ENCODE results near the gene SYNDIG1.

SYNDIG1 gene

GRCh38 chr20:24531631-24532419 is 62.4 kb downstream of the SYNDIG1 start:
- no peaks in the 10 kb centered on the region for H3K9me3 Mint-ChIP-seq
- H3K4me1 Mint-ChIP-seq (ENCODE audit: low read depth): no peaks in the 10 kb centered on the region
- no peak for DNase-seq
- H3K27ac Mint-ChIP-seq: no peak overlapping the region
- H3K4me3 Mint-ChIP-seq: no peak overlapping the region
- no peaks in the 10 kb centered on the region for H3K36me3 Mint-ChIP-seq (ENCODE audit: low read depth)
- no peaks in the 10 kb centered on the region for H3K27me3 Mint-ChIP-seq

GRCh38 chr20:24533449-24533848 is 64.0 kb downstream of the SYNDIG1 start:
- no peaks in the 10 kb centered on the region for H3K36me3 Mint-ChIP-seq (ENCODE audit: low read depth)
- H3K27me3 Mint-ChIP-seq: no peaks in the 10 kb centered on the region
- no peaks in the 10 kb centered on the region for H3K4me1 Mint-ChIP-seq (ENCODE audit: low read depth)
- no peak for DNase-seq
- no peaks in the 10 kb centered on the region for H3K9me3 Mint-ChIP-seq
- H3K27ac Mint-ChIP-seq: no peak overlapping the region
- no peak overlapping the region for H3K4me3 Mint-ChIP-seq

DNA sequence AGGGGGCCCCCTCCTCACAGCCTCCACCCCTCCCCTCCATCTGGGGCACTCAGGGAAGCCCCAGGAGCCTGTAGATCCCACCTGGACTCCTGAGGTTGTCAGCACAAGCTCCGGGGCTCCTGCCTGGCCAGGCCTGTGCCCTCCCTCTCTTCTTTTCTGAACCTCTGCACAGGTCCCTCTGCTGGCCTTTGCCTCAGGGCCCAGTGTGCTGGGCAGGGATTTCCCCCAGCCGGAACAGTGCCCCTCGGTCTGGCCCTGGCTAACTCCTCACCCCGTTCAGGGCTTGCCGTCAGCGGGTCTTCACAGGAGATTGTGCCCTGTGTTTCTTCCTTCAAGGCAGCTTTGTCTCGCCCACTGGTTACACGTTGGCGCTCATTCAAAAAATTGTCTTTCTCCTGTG is 64.9 kb downstream of the SYNDIG1 start:
- no peaks in the 10 kb centered on the region for H3K4me1 Mint-ChIP-seq (ENCODE audit: low read depth)
- no peaks in the 10 kb centered on the region for H3K9me3 Mint-ChIP-seq
- no peaks in the 10 kb centered on the region for H3K36me3 Mint-ChIP-seq (ENCODE audit: low read depth)
- DNase-seq: no peak
- no peak overlapping the region for H3K27ac Mint-ChIP-seq
- no peak overlapping the region for H3K4me3 Mint-ChIP-seq
- no peaks in the 10 kb centered on the region for H3K27me3 Mint-ChIP-seq

DNA sequence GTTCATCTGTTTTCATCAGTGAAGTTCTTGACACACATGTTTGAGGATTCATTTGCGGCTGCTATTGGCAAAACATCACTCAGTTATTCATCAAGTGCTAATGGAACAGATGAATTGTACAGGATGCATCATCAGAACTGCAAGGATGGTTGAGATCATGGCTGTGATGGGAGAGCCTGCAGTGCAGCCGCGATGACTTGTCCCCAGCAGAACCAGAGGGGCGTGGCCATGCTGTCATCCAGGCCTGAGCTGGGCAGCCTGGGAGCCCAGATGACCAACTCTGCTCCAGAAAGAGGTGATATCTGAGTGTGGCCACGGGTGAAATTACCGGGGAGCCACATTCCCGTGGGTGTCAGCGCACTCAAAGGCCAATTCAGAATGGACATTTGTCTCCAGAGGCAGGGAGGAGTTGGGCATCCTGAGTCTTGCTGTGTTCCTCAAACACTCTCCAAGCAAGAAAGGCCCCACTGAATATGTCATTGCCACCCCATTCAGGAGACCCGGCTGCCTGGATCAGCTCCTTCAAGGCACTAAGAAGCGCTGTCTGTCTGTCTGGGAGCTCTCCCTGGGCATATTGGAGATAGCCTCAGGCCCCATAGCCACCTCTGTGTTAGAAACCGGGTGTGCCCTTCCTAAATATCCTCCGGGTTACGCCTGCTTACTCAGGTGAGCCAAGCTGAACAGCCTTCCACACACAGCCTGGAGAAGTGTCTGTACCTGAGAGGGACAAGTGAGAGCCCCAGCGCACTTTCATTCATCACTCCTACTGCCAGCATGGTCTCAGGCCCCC is 66.7 kb downstream of the SYNDIG1 start:
- DNase-seq: no peak
- no peak overlapping the region for H3K4me3 Mint-ChIP-seq
- H3K4me1 Mint-ChIP-seq (ENCODE audit: low read depth): no peaks in the 10 kb centered on the region
- H3K9me3 Mint-ChIP-seq: no peaks in the 10 kb centered on the region
- H3K36me3 Mint-ChIP-seq (ENCODE audit: low read depth): no peaks in the 10 kb centered on the region
- H3K27ac Mint-ChIP-seq: no peak overlapping the region
- H3K27me3 Mint-ChIP-seq: no peaks in the 10 kb centered on the region

DNA sequence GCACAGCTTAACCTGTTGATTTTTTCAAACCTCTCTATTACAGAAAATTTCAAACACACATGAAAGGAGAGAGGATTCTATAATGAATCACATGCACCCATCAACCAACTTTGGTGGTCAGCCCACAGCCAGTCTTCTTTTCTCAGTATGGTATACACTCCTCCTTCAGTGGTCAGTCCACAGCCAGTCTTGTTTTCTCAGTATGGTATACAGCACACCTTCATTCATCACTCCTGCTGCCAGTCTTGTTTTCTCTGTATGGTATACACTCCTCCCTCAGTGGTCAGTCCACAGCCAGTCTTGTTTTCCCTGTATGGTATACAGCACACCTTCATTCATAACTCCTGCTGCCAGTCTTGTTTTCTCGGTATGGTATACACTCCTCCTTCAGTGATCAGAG is 67.8 kb downstream of the SYNDIG1 start:
- no peaks in the 10 kb centered on the region for H3K36me3 Mint-ChIP-seq (ENCODE audit: low read depth)
- H3K27ac Mint-ChIP-seq: no peak overlapping the region
- no peaks in the 10 kb centered on the region for H3K9me3 Mint-ChIP-seq
- H3K4me3 Mint-ChIP-seq: no peak overlapping the region
- DNase-seq: no peak
- H3K27me3 Mint-ChIP-seq: peaks cover 2% of the 10 kb centered on the region
- H3K4me1 Mint-ChIP-seq (ENCODE audit: low read depth): no peaks in the 10 kb centered on the region

GRCh38 chr20:24542721-24543120 is 73.3 kb downstream of the SYNDIG1 start:
- Mint-ChIP-seq H3K36me3 (ENCODE audit: low read depth) (no peaks in the 10 kb centered on the region), H3K4me1 (ENCODE audit: low read depth) (no peaks in the 10 kb centered on the region), H3K9me3 (peaks cover 2% of the 10 kb centered on the region), H3K27me3 (peaks cover 5% of the 10 kb centered on the region), H3K4me3 (no peak overlapping the region), H3K27ac (no peak overlapping the region)
- no peak for DNase-seq

GRCh38 chr20:24543168-24543567 is 73.7 kb downstream of the SYNDIG1 start:
- Mint-ChIP-seq H3K36me3 (ENCODE audit: low read depth) (no peaks in the 10 kb centered on the region), H3K9me3 (peaks cover 2% of the 10 kb centered on the region), H3K4me3 (no peak overlapping the region), H3K27me3 (peaks cover 5% of the 10 kb centered on the region), H3K27ac (no peak overlapping the region), H3K4me1 (ENCODE audit: low read depth) (no peaks in the 10 kb centered on the region)
- no peak for DNase-seq

DNA sequence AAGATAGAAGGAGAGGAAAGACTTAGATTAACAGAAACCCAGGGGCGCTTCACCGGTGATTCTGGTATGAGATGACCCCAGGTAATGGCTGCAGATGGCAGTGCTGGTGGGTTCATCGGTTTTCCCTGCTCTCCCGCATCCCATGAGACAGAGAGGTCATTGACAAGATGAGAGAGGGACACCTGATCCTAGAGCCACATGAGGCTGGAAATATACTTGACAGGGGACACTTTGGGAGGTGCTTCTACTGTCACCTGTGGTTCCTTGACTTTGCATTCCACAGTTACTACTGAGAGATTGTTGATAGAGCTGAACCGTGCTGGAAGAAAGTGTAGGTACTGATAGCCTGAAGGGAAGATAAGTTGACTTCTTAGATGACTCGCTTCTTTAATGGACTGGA is 74.3 kb downstream of the SYNDIG1 start:
- no peaks in the 10 kb centered on the region for H3K36me3 Mint-ChIP-seq (ENCODE audit: low read depth)

GRCh38 chr20:24544371-24544770 is 74.9 kb downstream of the SYNDIG1 start:
- no peak overlapping the region for H3K27ac Mint-ChIP-seq
- H3K27me3 Mint-ChIP-seq: peaks cover 5% of the 10 kb centered on the region
- H3K36me3 Mint-ChIP-seq (ENCODE audit: low read depth): no peaks in the 10 kb centered on the region
- peaks cover 2% of the 10 kb centered on the region for H3K9me3 Mint-ChIP-seq
- no peaks in the 10 kb centered on the region for H3K4me1 Mint-ChIP-seq (ENCODE audit: low read depth)
- no peak for DNase-seq
- H3K4me3 Mint-ChIP-seq: no peak overlapping the region

More for the DNA sequence above, 74.3 kb downstream of the SYNDIG1 start:
- H3K27me3 Mint-ChIP-seq: peaks cover 5% of the 10 kb centered on the region
- no peaks in the 10 kb centered on the region for H3K4me1 Mint-ChIP-seq (ENCODE audit: low read depth)
- H3K4me3 Mint-ChIP-seq: no peak overlapping the region
- no peak for DNase-seq
- H3K27ac Mint-ChIP-seq: no peak overlapping the region
- H3K9me3 Mint-ChIP-seq: peaks cover 2% of the 10 kb centered on the region

GRCh38 chr20:24545168-24545567 is 75.7 kb downstream of the SYNDIG1 start:
- Mint-ChIP-seq H3K27me3 (peaks cover 5% of the 10 kb centered on the region), H3K36me3 (ENCODE audit: low read depth) (no peaks in the 10 kb centered on the region), H3K27ac (no peak overlapping the region), H3K4me3 (no peak overlapping the region), H3K4me1 (ENCODE audit: low read depth) (no peaks in the 10 kb centered on the region), H3K9me3 (peaks cover 2% of the 10 kb centered on the region)
- DNase-seq: no peak

DNA sequence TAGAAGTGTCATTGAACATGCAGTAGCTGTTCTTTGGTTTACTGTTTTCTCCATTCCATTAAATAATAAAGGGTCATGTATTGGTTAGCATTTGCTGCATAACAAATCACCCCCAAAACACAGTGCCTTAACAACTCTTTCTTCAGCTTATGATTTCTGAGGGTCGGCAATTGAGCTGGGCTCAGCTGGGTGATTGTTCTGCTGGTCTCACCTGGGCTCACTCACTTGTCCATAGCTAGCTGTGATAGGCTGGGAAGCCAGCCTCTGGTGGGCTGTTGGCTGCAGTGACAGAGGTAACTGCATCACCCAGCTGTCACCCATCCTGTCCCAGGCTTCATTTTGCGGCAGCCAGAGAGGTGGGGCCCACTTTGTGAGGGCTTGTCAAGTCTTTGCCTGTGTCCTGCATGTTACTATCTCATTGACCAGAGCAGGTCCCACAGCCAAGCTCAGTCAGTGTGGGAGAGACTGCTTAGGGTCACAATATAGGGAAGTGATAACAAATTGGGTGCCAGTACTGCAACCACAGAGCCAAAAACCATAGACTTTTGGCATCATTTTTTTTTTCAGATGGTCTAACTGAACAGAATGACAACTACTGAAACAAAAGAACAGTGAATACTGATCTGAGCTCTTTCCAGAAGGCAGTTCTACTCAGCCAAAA is 76.9 kb downstream of the SYNDIG1 start:
- H3K27me3 Mint-ChIP-seq: peaks cover 5% of the 10 kb centered on the region
- no peak overlapping the region for H3K27ac Mint-ChIP-seq
- H3K4me1 Mint-ChIP-seq (ENCODE audit: low read depth): no peaks in the 10 kb centered on the region
- DNase-seq: no peak
- H3K9me3 Mint-ChIP-seq: peaks cover 2% of the 10 kb centered on the region
- no peaks in the 10 kb centered on the region for H3K36me3 Mint-ChIP-seq (ENCODE audit: low read depth)
- no peak overlapping the region for H3K4me3 Mint-ChIP-seq

DNA sequence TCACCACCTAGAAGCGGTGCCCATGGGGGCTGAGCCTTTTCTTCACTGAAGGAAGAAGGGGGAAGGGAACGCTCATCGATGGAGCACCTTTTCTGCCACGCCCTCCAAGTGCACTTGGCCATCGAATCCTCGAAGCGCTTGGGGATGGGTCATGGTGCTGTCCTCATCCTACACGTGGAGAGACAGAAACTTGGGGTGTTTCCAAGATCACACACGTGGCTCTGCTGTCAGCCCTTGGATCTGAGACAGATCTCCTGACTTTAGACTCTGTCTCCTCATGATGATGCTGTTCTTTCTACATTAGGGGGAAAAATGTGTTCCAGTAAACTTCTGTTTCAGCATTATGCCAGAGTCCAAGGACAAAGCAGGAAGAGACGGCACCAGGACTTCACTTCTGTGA is 78.5 kb downstream of the SYNDIG1 start:
- Mint-ChIP-seq H3K27me3 (peaks cover 3% of the 10 kb centered on the region), H3K4me1 (ENCODE audit: low read depth) (no peaks in the 10 kb centered on the region), H3K9me3 (peaks cover 2% of the 10 kb centered on the region), H3K27ac (no peak overlapping the region), H3K36me3 (ENCODE audit: low read depth) (no peaks in the 10 kb centered on the region), H3K4me3 (no peak overlapping the region)
- DNase-seq: no peak

DNA sequence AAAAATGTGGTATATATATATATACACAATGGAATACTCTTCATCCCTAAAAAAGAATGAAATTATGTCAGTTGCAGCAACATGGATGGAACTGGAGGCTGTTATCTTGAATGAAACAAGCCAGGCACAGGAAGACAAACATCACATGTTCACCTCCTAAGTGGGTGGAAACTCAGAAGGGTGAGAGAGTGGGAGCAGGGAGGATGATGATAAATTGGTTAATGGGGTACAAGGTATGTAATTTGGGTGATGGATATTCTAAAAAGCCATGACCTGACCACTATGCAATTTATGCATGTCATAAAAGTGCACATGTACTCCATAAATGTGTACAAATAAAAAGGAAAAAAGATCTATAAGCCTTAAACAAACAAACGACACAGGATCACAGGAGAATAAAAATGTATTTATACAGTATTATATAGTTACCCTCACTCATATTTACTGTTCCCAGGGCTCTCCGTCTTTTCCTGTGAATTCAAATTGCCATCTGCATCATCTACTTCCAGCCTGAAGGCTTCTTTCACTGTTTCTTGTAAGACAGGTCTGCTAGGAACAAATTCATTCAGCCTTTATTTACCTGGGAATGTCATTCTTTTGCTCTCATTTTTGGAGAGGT is 89.8 kb downstream of the SYNDIG1 start:
- peaks cover 13% of the 10 kb centered on the region for H3K27me3 Mint-ChIP-seq
- no peak overlapping the region for H3K4me3 Mint-ChIP-seq
- H3K27ac Mint-ChIP-seq: no peak overlapping the region
- H3K36me3 Mint-ChIP-seq (ENCODE audit: low read depth): no peaks in the 10 kb centered on the region
- peaks cover 15% of the 10 kb centered on the region for H3K9me3 Mint-ChIP-seq
- no peak for DNase-seq
- H3K4me1 Mint-ChIP-seq (ENCODE audit: low read depth): no peaks in the 10 kb centered on the region

- Mint-ChIP-seq H3K9me3 (peaks cover 19% of the 10 kb centered on the region), H3K27me3 (peaks cover 20% of the 10 kb centered on the region), H3K4me1 (ENCODE audit: low read depth) (no peaks in the 10 kb centered on the region), H3K4me3 (no peak overlapping the region), H3K36me3 (ENCODE audit: low read depth) (no peaks in the 10 kb centered on the region), H3K27ac (no peak overlapping the region)
- DNase-seq: no peak
Measured at GRCh38 chr20:24560571-24561491, 91.4 kb downstream of the SYNDIG1 start.

All from activated T-cell treated with anti-CD3 and anti-CD28 coated beads, Interleukin-2, amount 50 U/mL, for 24 hours (primary cell).